Endothelial cell of umbilical vein (primary cell): ENCODE measurements around the gene MT1X. TPM values are rescaled to one million over a fixed set of nuclear protein-coding genes. Genes with fewer than 3 reads are reported as not detected.

Source experiments
- BruUV-seq: library from RNA; stranded (reverse); fragments of 400-500 nt; replicated peaks from 2 replicates; lab custom pipeline; 2021; lab: Mats Ljungman, UMichigan
- CTCF ChIA-PET: fragments of 300-600, 350-600 bp; sonication (Branson Sonifier 250); formaldehyde crosslinking; loops from one replicate; lab custom pipeline; 2021; ENCODE audit warnings: antibody characterized with exemption, inconsistent platforms; lab: Charles Lee
- POLR2A ChIA-PET: fragments of 300-600, 350-600 bp; sonication (Branson Sonifier 250); formaldehyde crosslinking; loops from one replicate; lab custom pipeline; 2021; ENCODE audit warnings: antibody characterized with exemption, inconsistent platforms; lab: Charles Lee
- DNase-seq: peaks from one replicate; pipeline ENCODE4 v3.0.0-alpha.2; 2011; ENCODE audit warnings: low read depth, low spot score
- FAIRE-seq: peaks from 2 replicates; lab custom pipeline; 2011; peaks lifted over from hg19 to GRCh38; lab: Jason Lieb, UNC
- H2AFZ ChIP-seq: 2 replicates; pipeline ENCODE4 v1.6.0; 2012; ENCODE audit warnings: low read depth, low read length, control low read depth, inconsistent platforms
- H3K27ac ChIP-seq: 2 replicates; pipeline ENCODE4 v1.5.1; 2011; ENCODE audit warnings: low read depth, mild to moderate bottlenecking, control low read depth, low read length, moderate library complexity; ENCODE audit not compliant: insufficient read depth
- H3K27me3 ChIP-seq, 2 experiments: 2 replicates each; pipeline versions ENCODE4 v1.6.0 to v1.6.1; 2011; ENCODE audit warnings: low read length in 2 of 2, mixed read lengths in 1 of 2; ENCODE audit not compliant: control insufficient read depth in 2 of 2, insufficient read depth in 2 of 2
- H3K36me3 ChIP-seq, 2 experiments: 2 replicates in 1 of 2; 3 replicates in 1 of 2; pipeline ENCODE4 v1.5.1; 2011; ENCODE audit warnings: low read length in 2 of 2, mild to moderate bottlenecking in 1 of 2, moderate library complexity in 1 of 2; ENCODE audit not compliant: control insufficient read depth in 2 of 2, insufficient read depth in 2 of 2; ENCODE audit errors: extremely low read depth in 1 of 2
- H3K4me1 ChIP-seq: 3 replicates; pipeline ENCODE4 v1.5.1; 2011; ENCODE audit warnings: mild to moderate bottlenecking, low read length; ENCODE audit not compliant: control insufficient read depth, insufficient read depth; ENCODE audit errors: extremely low read depth
- H3K4me2 ChIP-seq: 2 replicates; pipeline ENCODE4 v1.6.1; 2011; ENCODE audit warnings: low read length, control low read depth, mixed read lengths; ENCODE audit not compliant: insufficient read depth
- H3K4me3 ChIP-seq, 3 experiments: fragments of 200-600 bp in 1 of 3; sonication (generic), shearing (Covaris generic) in 1 of 3; replicated peaks in 1 of 3; 2 replicates each; pipeline ENCODE4 v1.5.1; 2011 to 2016; ENCODE audit warnings: control low read depth in 3 of 3, low read length in 3 of 3, mild to moderate bottlenecking in 2 of 3, inconsistent platforms in 1 of 3, low read depth in 1 of 3, moderate library complexity in 1 of 3; ENCODE audit not compliant: insufficient read depth in 1 of 3
- H3K79me2 ChIP-seq: 2 replicates; pipeline ENCODE4 v1.6.0; 2012; ENCODE audit warnings: low read length, inconsistent platforms; ENCODE audit not compliant: control insufficient read depth, insufficient read depth
- H3K9ac ChIP-seq: replicated peaks from 2 replicates; pipeline ENCODE3; 2011; ENCODE audit warnings: low read length, control low read depth; ENCODE audit not compliant: insufficient read depth; ENCODE audit errors: extremely low read depth
- H3K9me1 ChIP-seq: replicated peaks from 3 replicates; pipeline ENCODE4 v1.6.0; 2011; ENCODE audit warnings: mild to moderate bottlenecking, low read length; ENCODE audit not compliant: control insufficient read depth, insufficient read depth; ENCODE audit errors: extremely low read depth
- H3K9me3 ChIP-seq: replicated peaks from 2 replicates; pipeline ENCODE4 v1.5.1; 2012; ENCODE audit warnings: low read length, inconsistent platforms; ENCODE audit not compliant: control insufficient read depth, insufficient read depth
- H4K20me1 ChIP-seq: replicated peaks from 2 replicates; pipeline ENCODE3; 2011; ENCODE audit warnings: mild to moderate bottlenecking, low read length; ENCODE audit not compliant: control insufficient read depth, insufficient read depth; ENCODE audit errors: extremely low read depth
- MAX ChIP-seq: IDR thresholded peaks from 2 replicates; pipeline ENCODE4 v1.6.1; 2011; ENCODE audit not compliant: insufficient read depth, insufficient read length
- dilution Hi-C: fragments of 300-500 bp; cut with MboI; formaldehyde crosslinking; loops from one replicate; pipeline ENCODE4 v1.15.0; 2019; ENCODE audit warnings: low sequenced_read_pairs; ENCODE audit not compliant: extremely low pct_ligation_motif_present
- intact Hi-C: fragments of 100-400 bp; cut with micrococcal nuclease; formaldehyde crosslinking; loops from one replicate; pipeline ENCODE4 v1.10.0; 2022
- polyA plus RNA-seq, 4 experiments: library from polyadenylated mRNA; depleted of rRNA in 3 of 4; stranded (reverse) in 3 of 4; unstranded in 1 of 4; fragments of >200 nt; gene quantifications; 2 replicates each; pipeline versions ENCODE4 v1.2.1 to v1.2.3, GENCODE V29; 2011 to 2012; ENCODE audit warnings: missing spikeins in 1 of 4
- total RNA-seq: library from RNA; stranded (reverse); gene quantifications from 2 replicates; pipeline ENCODE4 v1.2.3, GENCODE V29; 2021
- TF ChIP-seq, protein P1 (sequence below), 2 donors: IDR thresholded peaks; 1 replicate in 1 of 2; 2 replicates in 1 of 2; pipeline ENCODE4 v1.5.1; 2011; ENCODE audit warnings: low read length in 2 of 2, mild to moderate bottlenecking in 2 of 2, moderate library complexity in 2 of 2, control low read depth in 1 of 2, inconsistent platforms in 1 of 2, low read depth in 1 of 2; ENCODE audit not compliant: insufficient read depth in 1 of 2; ENCODE audit errors: extremely low read depth in 1 of 2

MT1X gene
- total and polyA plus RNA-seq, 2 donors (not counting 3 experiments of a cell fraction or from before 2014, with no cell fraction given) = 15.6 to 46.7 TPM

DNA sequence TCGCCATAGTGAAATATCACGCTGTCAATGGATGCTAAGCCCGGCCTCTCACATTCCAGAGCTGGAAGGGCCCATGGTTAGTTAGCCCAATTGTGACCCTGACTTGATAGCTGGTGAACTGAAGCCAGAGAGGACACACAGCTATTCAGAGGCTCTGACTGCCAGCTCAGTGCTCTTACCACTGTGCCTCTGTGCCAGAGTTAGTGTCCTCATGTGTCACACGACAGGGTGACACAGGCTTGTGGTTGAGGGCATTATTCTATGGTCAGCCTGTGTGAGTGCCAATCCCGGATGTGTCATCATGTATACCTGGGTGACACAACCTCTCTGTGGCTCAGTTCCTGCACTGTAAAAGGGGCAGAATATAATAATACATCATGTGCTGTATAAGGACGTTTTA lies 2.5 kb upstream of the MT1X start:
- dilution Hi-C loops = no loop called here
- CTCF ChIA-PET = interaction anchor here (1.1 kb wide), 1 partner anchor 103 kb away, joined by 3 read pairs; no protein-coding TSS in a partner anchor

More for the DNA sequence above, 2.5 kb upstream of the MT1X start:
- POLR2A ChIA-PET = no interaction called here
- Histone ChIP-seq H3K4me2 (no peak overlapping the region), H3K9me3 (no peaks in the 10 kb centered on the region), H3K79me2 (no peaks in the 10 kb centered on the region), H3K4me1 (peaks cover 13% of the 10 kb centered on the region), H3K9ac (no peak overlapping the region), H3K9me1 (no peaks in the 10 kb centered on the region), H3K27ac (no peak overlapping the region), H3K27me3 (peaks cover 13 to 14% of the 10 kb centered on the region in 2 experiments), H4K20me1 (no peaks in the 10 kb centered on the region), H3K4me3 (no peak overlapping the region), H2AFZ (no peak overlapping the region), H3K36me3 (no peaks in the 10 kb centered on the region)
- DNase-seq = no peak
- no TSS peak for BruUV-seq
- intact Hi-C loops = no loop called here
- no peak for TF ChIP-seq MAX
- TF ChIP-seq, protein P1, sequence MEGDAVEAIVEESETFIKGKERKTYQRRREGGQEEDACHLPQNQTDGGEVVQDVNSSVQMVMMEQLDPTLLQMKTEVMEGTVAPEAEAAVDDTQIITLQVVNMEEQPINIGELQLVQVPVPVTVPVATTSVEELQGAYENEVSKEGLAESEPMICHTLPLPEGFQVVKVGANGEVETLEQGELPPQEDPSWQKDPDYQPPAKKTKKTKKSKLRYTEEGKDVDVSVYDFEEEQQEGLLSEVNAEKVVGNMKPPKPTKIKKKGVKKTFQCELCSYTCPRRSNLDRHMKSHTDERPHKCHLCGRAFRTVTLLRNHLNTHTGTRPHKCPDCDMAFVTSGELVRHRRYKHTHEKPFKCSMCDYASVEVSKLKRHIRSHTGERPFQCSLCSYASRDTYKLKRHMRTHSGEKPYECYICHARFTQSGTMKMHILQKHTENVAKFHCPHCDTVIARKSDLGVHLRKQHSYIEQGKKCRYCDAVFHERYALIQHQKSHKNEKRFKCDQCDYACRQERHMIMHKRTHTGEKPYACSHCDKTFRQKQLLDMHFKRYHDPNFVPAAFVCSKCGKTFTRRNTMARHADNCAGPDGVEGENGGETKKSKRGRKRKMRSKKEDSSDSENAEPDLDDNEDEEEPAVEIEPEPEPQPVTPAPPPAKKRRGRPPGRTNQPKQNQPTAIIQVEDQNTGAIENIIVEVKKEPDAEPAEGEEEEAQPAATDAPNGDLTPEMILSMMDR (IDR thresholded peaks at IDR 0.05; ENCODE audit: extremely low read depth in 1 of 2, insufficient read depth in 1 of 2, low read depth in 1 of 2, low read length in 2 of 2) = no peak
- no peak for FAIRE-seq
